Ishikawa (cell line): ENCODE results near the gene A2ML1.

ENCODE experiments used
- CEBPB ChIP-seq: IDR thresholded peaks from 2 replicates; pipeline ENCODE4 v1.6.1; 2012
- CREB1 ChIP-seq: IDR thresholded peaks from 2 replicates; pipeline ENCODE4 v1.6.1; 2012; ENCODE audit warnings: low read depth
- EGR1 ChIP-seq: IDR thresholded peaks from 2 replicates; pipeline ENCODE4 v1.6.1; 2012
- EP300 ChIP-seq: IDR thresholded peaks from 2 replicates; pipeline ENCODE4 v1.6.1; 2012; ENCODE audit warnings: borderline replicate concordance
- MAX ChIP-seq: IDR thresholded peaks from 2 replicates; pipeline ENCODE4 v1.6.1; 2012
- NFIC ChIP-seq: IDR thresholded peaks from 2 replicates; pipeline ENCODE4 v1.6.1; 2012
- RAD21 ChIP-seq: IDR thresholded peaks from 2 replicates; pipeline ENCODE4 v1.6.1; 2012; ENCODE audit warnings: low read depth
- REST ChIP-seq: IDR thresholded peaks from 2 replicates; pipeline ENCODE4 v1.6.1; 2012; ENCODE audit warnings: low read depth, mild to moderate bottlenecking
- TAF1 ChIP-seq: IDR thresholded peaks from 2 replicates; pipeline ENCODE4 v1.6.1; 2012; ENCODE audit warnings: low read depth, mild to moderate bottlenecking
- TCF12 ChIP-seq: IDR thresholded peaks from 2 replicates; pipeline ENCODE4 v1.6.1; 2012; ENCODE audit warnings: low read depth
- TEAD4 ChIP-seq: IDR thresholded peaks from 2 replicates; pipeline ENCODE4 v1.6.1; 2012
- USF1 ChIP-seq: IDR thresholded peaks from 2 replicates; pipeline ENCODE4 v1.6.1; 2012
- YY1 ChIP-seq: IDR thresholded peaks from 2 replicates; pipeline ENCODE4 v1.6.1; 2012; ENCODE audit warnings: low read depth
- ZBTB7A ChIP-seq: IDR thresholded peaks from 2 replicates; pipeline ENCODE4 v1.6.1; 2012; ENCODE audit warnings: low read depth

- no peak for TF ChIP-seq NFIC
- no peak for TF ChIP-seq CREB1
- no peak for TF ChIP-seq YY1
- TF ChIP-seq TAF1, result no peak
- no peak for TF ChIP-seq RAD21
- TF ChIP-seq TEAD4, result no peak
- no peak for TF ChIP-seq EGR1
- no peak for TF ChIP-seq REST
- no peak for TF ChIP-seq TCF12
- no peak for TF ChIP-seq EP300
- no peak for TF ChIP-seq MAX
- TF ChIP-seq USF1, result no peak
- no peak for TF ChIP-seq CEBPB
- TF ChIP-seq ZBTB7A, result no peak
These were observed 25.4 kb upstream of the A2ML1 start for GRCh38 chr12:8796831-8797626.
